ENCODE results near the gene SEC63.
A peak's percentile ranks its signal among the peaks of the same experiment; 100 is the strongest.
"Not testable (repeated sequence)": the region's sequence is repeated elsewhere in the genome, so short reads cannot be mapped to it uniquely, and the experiment has no call there.

The SEC63 gene

GRCh38 chr6:107959392-107959791 is 1.4 kb upstream of the SEC63 start:
- Histone ChIP-seq H3K9ac (ENCODE audit: low read length) (no peak overlapping the region), H3K4me1 (ENCODE audit: insufficient read depth, low read length, severe bottlenecking) (peaks cover 21% of the 10 kb centered on the region), H3K36me3 (ENCODE audit: insufficient read depth, low read length) (peaks cover 11% of the 10 kb centered on the region), H3K9me3 (ENCODE audit: low read length) (no peaks in the 10 kb centered on the region), H4K20me1 (ENCODE audit: insufficient read depth, low read length) (no peaks in the 10 kb centered on the region), H2AFZ (ENCODE audit: low read length) (no peak overlapping the region), H3K9me2 (ENCODE audit: low read depth, low read length) (no peaks in the 10 kb centered on the region), H3F3A (ENCODE audit: insufficient read depth, low read length) (no peaks in the 10 kb centered on the region), H3K27ac (ENCODE audit: low read depth, low read length, poor library complexity, severe bottlenecking) (no peak overlapping the region), H3K4me3 (ENCODE audit: low read depth, low read length, poor library complexity, severe bottlenecking) (no peak overlapping the region), H3K27me3 (ENCODE audit: insufficient read depth, low read length) (no peaks in the 10 kb centered on the region), H3K79me2 (ENCODE audit: insufficient read depth, low read length) (peaks cover 32% of the 10 kb centered on the region), H3K4me2 (ENCODE audit: low read length) (no peak overlapping the region)
- TF ChIP-seq EZH2 (IDR thresholded peaks at IDR 0.05; ENCODE audit: borderline replicate concordance, low read length) (no peak), CTCF (IDR thresholded peaks at IDR 0.05; ENCODE audit: low read length) (no peak)

- not testable (repeated sequence) for H3K9me2 ChIP-seq (ENCODE audit: low read depth, low read length); H3F3A ChIP-seq (ENCODE audit: insufficient read depth, low read length); H3K9me3 ChIP-seq (ENCODE audit: low read length); H4K20me1 ChIP-seq (ENCODE audit: insufficient read depth, low read length); H3K27me3 ChIP-seq (ENCODE audit: insufficient read depth, low read length); H3K27ac ChIP-seq (ENCODE audit: low read depth, low read length, poor library complexity, severe bottlenecking); H2AFZ ChIP-seq (ENCODE audit: low read length)
- Histone ChIP-seq H3K9ac (ENCODE audit: low read length) (peak overlapping the region; percentile 58), H3K36me3 (ENCODE audit: insufficient read depth, low read length) (peaks cover 11% of the 10 kb centered on the region), H3K4me3 (ENCODE audit: low read depth, low read length, poor library complexity, severe bottlenecking) (peak overlapping the region; percentile 92), H3K4me1 (ENCODE audit: insufficient read depth, low read length, severe bottlenecking) (peaks cover 21% of the 10 kb centered on the region), H3K4me2 (ENCODE audit: low read length) (peak overlapping the region; percentile 70), H3K79me2 (ENCODE audit: insufficient read depth, low read length) (peaks cover 34% of the 10 kb centered on the region)
Measured at GRCh38 chr6:107958689-107959362, 818 bp upstream of the SEC63 start.

GRCh38 chr6:107957308-107957908 is 600 bp downstream of the SEC63 start:
- peaks cover 21% of the 10 kb centered on the region for H3K4me1 ChIP-seq (ENCODE audit: insufficient read depth, low read length, severe bottlenecking)
- no peaks in the 10 kb centered on the region for H4K20me1 ChIP-seq (ENCODE audit: insufficient read depth, low read length)
- no peak overlapping the region for H2AFZ ChIP-seq (ENCODE audit: low read length)
- peak overlapping the region; percentile 92 for H3K4me3 ChIP-seq (ENCODE audit: low read depth, low read length, poor library complexity, severe bottlenecking)
- no peaks in the 10 kb centered on the region for H3K9me3 ChIP-seq (ENCODE audit: low read length)
- H3K79me2 ChIP-seq (ENCODE audit: insufficient read depth, low read length) = peaks cover 42% of the 10 kb centered on the region
- no peaks in the 10 kb centered on the region for H3K27me3 ChIP-seq (ENCODE audit: insufficient read depth, low read length)
- H3K4me2 ChIP-seq (ENCODE audit: low read length) = peak overlapping the region; percentile 79
- H3F3A ChIP-seq (ENCODE audit: insufficient read depth, low read length) = no peaks in the 10 kb centered on the region
- TF ChIP-seq EZH2 (IDR thresholded peaks at IDR 0.05; ENCODE audit: borderline replicate concordance, low read length) (no peak), CTCF (IDR thresholded peaks at IDR 0.05; ENCODE audit: low read length) (no peak)
- H3K27ac ChIP-seq (ENCODE audit: low read depth, low read length, poor library complexity, severe bottlenecking) = peak overlapping the region; percentile 68
- no peaks in the 10 kb centered on the region for H3K9me2 ChIP-seq (ENCODE audit: low read depth, low read length)
- H3K9ac ChIP-seq (ENCODE audit: low read length) = peak overlapping the region; percentile 90
- H3K36me3 ChIP-seq (ENCODE audit: insufficient read depth, low read length) = peaks cover 19% of the 10 kb centered on the region

All from OCI-LY1 (cell line).